HepG2 (cell line): ENCODE data around the gene BCL7A. TPM values are rescaled to one million over a fixed set of nuclear protein-coding genes. Genes with fewer than 3 reads are reported as not detected.

Experiments used
- ATAC-seq: fragments of 200-7000 bp; cut with Tn5 transposase; 3 replicates; pipeline ENCODE4 v1.9.1; 2020; ENCODE audit warnings: mild to moderate bottlenecking, moderate library complexity
- BruUV-seq: library from RNA; stranded (reverse); fragments of 400-500 nt; replicated peaks from 2 replicates; lab custom pipeline; 2021; lab: Mats Ljungman, UMichigan
- CTCF ChIA-PET: fragments of 300-600 bp; formaldehyde crosslinking; extraction: SDS; loops from one replicate; lab custom pipeline; 2021; ENCODE audit warnings: low total read pairs, inconsistent platforms, low intra/inter-chr PET ratio; lab: Yijun Ruan, JAX
- POLR2A ChIA-PET: fragments of 350-600 bp; sonication (Branson Sonifier 250); formaldehyde crosslinking; loops from one replicate; lab custom pipeline; 2020; ENCODE audit warnings: antibody characterized with exemption, inconsistent platforms; lab: Yijun Ruan, JAX
- DNase-seq: peaks from one replicate; pipeline ENCODE4 v3.0.0-alpha.2; 2015; ENCODE audit warnings: low spot score
- FAIRE-seq: peaks from 3 replicates; lab custom pipeline; 2011; peaks lifted over from hg19 to GRCh38; lab: Jason Lieb, UNC
- H2AFZ ChIP-seq: one replicate; pipeline ENCODE4 v1.6.1; 2011; ENCODE audit warnings: low read length, inconsistent platforms
- H3K27ac ChIP-seq: fragments of 300-600 bp; 3 replicates; pipeline ENCODE4 v1.8.0; 2011; ENCODE audit warnings: mixed run types, mild to moderate bottlenecking, mixed read lengths, low read length, inconsistent platforms; ENCODE audit not compliant: insufficient read depth; ENCODE audit errors: extremely low read length
- H3K27me3 ChIP-seq, 2 experiments: fragments of 200-600 bp in 1 of 2; 2 replicates in 1 of 2; 3 replicates in 1 of 2; pipeline versions ENCODE4 v1.6.0 to v1.8.0; 2011; ENCODE audit warnings: low read length in 2 of 2, mild to moderate bottlenecking in 2 of 2, moderate library complexity in 2 of 2, inconsistent platforms in 1 of 2; ENCODE audit not compliant: insufficient read depth in 2 of 2, control insufficient read depth in 1 of 2
- H3K36me3 ChIP-seq, 2 experiments: fragments of 200-600 bp in 1 of 2; replicated peaks in 1 of 2; 2 replicates in 1 of 2; 3 replicates in 1 of 2; pipeline versions ENCODE4 v1.5.1 to v1.8.0; 2011; ENCODE audit warnings: low read length in 2 of 2, inconsistent platforms in 1 of 2; ENCODE audit not compliant: insufficient read depth in 2 of 2, control insufficient read depth in 1 of 2
- H3K4me1 ChIP-seq: 2 replicates; pipeline ENCODE4 v1.5.1; 2012; ENCODE audit warnings: low read length, inconsistent platforms; ENCODE audit not compliant: insufficient read depth
- H3K4me2 ChIP-seq: 2 replicates; pipeline ENCODE4 v1.6.0; 2011; ENCODE audit warnings: low read depth, low read length, inconsistent platforms
- H3K4me3 ChIP-seq, 3 experiments: fragments of 200-600 bp in 1 of 3; sonication (generic), shearing (Covaris generic) in 1 of 3; replicated peaks in 1 of 3; 2 replicates each; pipeline ENCODE4 v1.5.1; 2011 to 2016; ENCODE audit warnings: low read length in 3 of 3, inconsistent platforms in 2 of 3, low read depth in 2 of 3, mild to moderate bottlenecking in 2 of 3, control low read depth in 1 of 3, mixed read lengths in 1 of 3; ENCODE audit not compliant: insufficient read depth in 1 of 3
- H3K79me2 ChIP-seq: one replicate; pipeline ENCODE4 v1.6.1; 2011; ENCODE audit warnings: low read length, inconsistent platforms; ENCODE audit not compliant: insufficient read depth
- H3K9ac ChIP-seq: 2 replicates; pipeline ENCODE4 v1.6.0; 2011; ENCODE audit warnings: mild to moderate bottlenecking, low read depth, low read length, inconsistent platforms; ENCODE audit not compliant: insufficient read depth
- H3K9me3 ChIP-seq: 2 replicates; pipeline ENCODE4 v1.5.1; 2012; ENCODE audit warnings: mild to moderate bottlenecking, low read length
- H4K20me1 ChIP-seq: 2 replicates; pipeline ENCODE4 v1.6.0; 2011; ENCODE audit warnings: inconsistent platforms, mild to moderate bottlenecking, low read length, moderate library complexity; ENCODE audit not compliant: insufficient read depth
- CHD2 ChIP-seq: IDR thresholded peaks from 2 replicates; pipeline ENCODE4 v1.6.1; 2011; ENCODE audit warnings: low read depth, low read length, improper control_type of control experiment
- KLF16 ChIP-seq, 2 experiments: sonication (generic) in 1 of 2; formaldehyde crosslinking in 1 of 2; IDR thresholded peaks; 2 replicates each; pipeline versions ENCODE4 v1.6.1 to v1.8.0; 2016 to 2023; ENCODE audit warnings: missing genetic modification reagents in 2 of 2, missing compliant biosample characterization in 1 of 2
- PRDM4 ChIP-seq: sonication (generic); formaldehyde crosslinking; IDR thresholded peaks from 2 replicates; pipeline ENCODE4 v1.9.0; 2021; ENCODE audit warnings: missing genetic modification reagents, borderline replicate concordance
- XRCC5 ChIP-seq: fragments of 200-400 bp; formaldehyde crosslinking; optimal IDR thresholded peaks from 2 replicates; pipeline ENCODE3; 2017; ENCODE audit warnings: mild to moderate bottlenecking, low read length
- ZBTB14 ChIP-seq: sonication (generic); formaldehyde crosslinking; IDR thresholded peaks from 2 replicates; pipeline ENCODE4 v1.4.0; 2020; ENCODE audit warnings: missing genetic modification reagents
- ZBTB4 ChIP-seq: sonication (generic); formaldehyde crosslinking; IDR thresholded peaks from 2 replicates; pipeline ENCODE4 v1.4.0; 2020; ENCODE audit warnings: missing genetic modification reagents, mild to moderate bottlenecking, borderline replicate concordance
- ZNF12 ChIP-seq: sonication (generic); formaldehyde crosslinking; IDR thresholded peaks from 2 replicates; pipeline ENCODE4 v1.5.0; 2020; ENCODE audit warnings: missing genetic modification reagents
- ZNF138 ChIP-seq: sonication (generic); formaldehyde crosslinking; IDR thresholded peaks from 2 replicates; pipeline ENCODE4 v1.5.0; 2020; ENCODE audit warnings: mild to moderate bottlenecking, low read depth, missing genetic modification reagents
- ZNF432 ChIP-seq: sonication (generic); formaldehyde crosslinking; IDR thresholded peaks from 2 replicates; pipeline ENCODE4 v1.5.0; 2020; ENCODE audit warnings: missing genetic modification reagents, mild to moderate bottlenecking, borderline replicate concordance
- ZNF44 ChIP-seq: sonication (generic); formaldehyde crosslinking; IDR thresholded peaks from 2 replicates; pipeline ENCODE4 v1.5.1; 2020; ENCODE audit warnings: mild to moderate bottlenecking, missing genetic modification reagents
- ZNF512 ChIP-seq: sonication (generic); formaldehyde crosslinking; IDR thresholded peaks from 2 replicates; pipeline ENCODE4 v1.4.0; 2020; ENCODE audit warnings: mild to moderate bottlenecking, missing genetic modification reagents
- ZNF777 ChIP-seq: sonication (generic); formaldehyde crosslinking; IDR thresholded peaks from 2 replicates; pipeline ENCODE4 v1.4.0; 2020; ENCODE audit warnings: missing genetic modification reagents
- WGBS: methylation state at CpG from one replicate; pipeline ENCODE4 v1.1.6; 2017; ENCODE audit warnings: low lambda C conversion rate; 5-methylcytosine and 5-hydroxymethylcytosine counted together
- in situ Hi-C: cut with HindIII; loops from 2 replicates; pipeline ENCODE4 v1.10.0; 2017; ENCODE audit warnings: low pct_unique_long_range_greater_than_20kb; ENCODE audit not compliant: extremely low pct_ligation_motif_present
- intact Hi-C: fragments of 100-400 bp; cut with micrococcal nuclease; formaldehyde crosslinking; loops from one replicate; pipeline ENCODE4 v1.10.0; 2022; ENCODE audit not compliant: unreplicated experiment
- polyA plus RNA-seq, 8 experiments: library from polyadenylated mRNA; depleted of rRNA in 3 of 8; stranded (reverse) in 7 of 8; unstranded in 1 of 8; fragments of >200 nt; fragmentation: Illumina TruSeq in 4 of 8; extraction: Trizol in 4 of 8; gene quantifications; 2 replicates each; pipeline versions ENCODE4 v1.2.1 to v1.2.3, GENCODE V29; 2011 to 2016; ENCODE audit warnings: low read depth in 4 of 8, missing spikeins in 1 of 8, mixed read lengths in 1 of 8; ENCODE audit not compliant: insufficient read depth in 1 of 8
- total RNA-seq, 5 experiments: library from RNA; depleted of rRNA; stranded (reverse); fragments of >200 nt; fragmentation: Illumina TruSeq; extraction: Trizol; gene quantifications; 2 replicates each; pipeline ENCODE4 v1.2.3, GENCODE V29; 2016; ENCODE audit warnings: low read depth in 1 of 5

BCL7A gene
- total and polyA plus RNA-seq, 2 of the 13 experiments (the other 11 are each of a cell fraction or from before 2014, with no cell fraction given), result 4.1 to 6.2 TPM

GRCh38 chr12:122082621-122083356 lies 61.1 kb downstream of the BCL7A start:
- WGBS, result 90% methylated on average over 6 of the region's 6 CpGs
- no peak overlapping the region for H3K27ac ChIP-seq
- CTCF ChIA-PET, result no interaction called here

More at GRCh38 chr12:122082621-122083356, 61.1 kb downstream of the BCL7A start:
- Histone ChIP-seq H3K9ac (no peak overlapping the region), H3K4me3 (no peak overlapping the region), H3K36me3 (peaks cover 6 to 33% of the 10 kb centered on the region in 2 experiments; a peak in 4 of 5 replicates), H2AFZ (no peak overlapping the region), H3K4me2 (0 out of 2 replicates have a peak overlapping the region, but pooled peaks have one; percentile 1), H3K27me3 (no peaks in the 10 kb centered on the region), H3K4me1 (peaks cover 46% of the 10 kb centered on the region), H3K79me2 (peaks cover 49% of the 10 kb centered on the region), H4K20me1 (peaks cover 17% of the 10 kb centered on the region), H3K9me3 (no peaks in the 10 kb centered on the region)
- ATAC-seq (no peak), FAIRE-seq (peak; percentile 26), DNase-seq (no peak)
- intact Hi-C loops, result no loop called here
- no TSS peak for BruUV-seq
- in situ Hi-C loops, result no loop called here
- POLR2A ChIA-PET, result interaction anchor here (2.9 kb wide), 1 partner anchor 14 kb away, joined by 9 read pairs; no protein-coding TSS in a partner anchor
- TF ChIP-seq ZNF777 (CRISPR knock-in tag) (no peak), ZNF12 (CRISPR knock-in tag) (no peak), KLF16 (CRISPR knock-in tag; IDR thresholded peaks at IDR 0.05) (no peak), ZNF138 (CRISPR knock-in tag) (no peak), CHD2 (no peak), ZNF432 (CRISPR knock-in tag) (no peak), ZNF512 (CRISPR knock-in tag) (no peak), XRCC5 (no peak), ZBTB14 (CRISPR knock-in tag) (no peak), PRDM4 (CRISPR knock-in tag) (no peak), ZNF44 (CRISPR knock-in tag) (no peak), ZBTB4 (CRISPR knock-in tag) (no peak)
